GM18873 (cell line): Measurements from ENCODE around the gene SEMA6D.

Experiments used
- ATAC-seq: cut with Tn5 transposase; IDR thresholded peaks from one replicate; pipeline ENCODE4 v1.9.1; 2021; ENCODE audit warnings: mild to moderate bottlenecking, moderate library complexity, moderate number of reproducible peaks; ENCODE audit not compliant: unreplicated experiment, low FRiP score

The SEMA6D gene

DNA sequence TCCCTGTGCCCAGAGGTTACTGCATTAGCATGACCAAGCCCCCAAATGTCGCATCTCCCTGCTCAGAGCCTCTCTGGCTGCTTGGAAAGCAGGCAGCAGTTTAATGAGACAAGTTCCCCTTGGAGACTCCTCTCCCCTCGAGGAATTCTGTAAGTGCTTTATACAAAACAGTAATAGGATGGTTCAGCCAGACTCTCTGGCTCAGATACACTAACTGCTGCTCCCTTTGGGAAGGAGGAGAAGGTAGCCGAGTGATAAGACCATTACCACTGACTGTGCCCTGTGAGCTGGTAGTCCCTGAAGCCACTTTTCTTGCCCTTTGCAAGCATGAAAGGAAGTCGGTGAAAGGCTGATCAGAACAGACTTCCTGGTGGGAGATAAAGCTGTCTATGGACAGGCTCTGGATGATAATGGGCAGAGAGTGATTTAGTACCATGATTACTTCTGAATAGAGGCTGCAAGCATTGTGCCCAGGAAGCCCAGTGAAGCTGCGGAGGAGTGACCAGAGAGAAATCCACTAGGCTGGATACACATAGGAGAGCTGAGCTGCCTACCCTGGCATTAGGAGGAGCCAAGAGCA, 100.8 kb downstream of the SEMA6D start:
- no peak for ATAC-seq

DNA sequence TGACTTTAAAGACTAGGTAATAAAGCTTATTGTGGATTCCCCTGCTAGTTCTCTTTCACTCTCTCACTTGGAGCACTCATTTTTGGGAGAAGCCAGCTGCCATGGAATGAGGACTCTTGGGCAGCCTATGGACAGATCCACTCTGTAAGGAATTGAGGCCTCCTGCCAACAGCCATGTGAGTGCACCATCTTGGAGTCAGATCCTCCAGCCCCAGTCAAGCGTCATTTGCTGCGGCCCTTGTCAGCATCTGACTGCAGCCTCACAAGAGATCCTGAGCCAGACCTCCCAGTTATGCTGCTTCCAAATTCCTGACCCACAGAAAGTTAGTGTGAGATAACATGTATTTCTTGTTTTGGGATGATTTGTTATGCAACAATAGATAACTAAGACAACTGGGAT, 101.9 kb downstream of the SEMA6D start:
- ATAC-seq = no peak

DNA sequence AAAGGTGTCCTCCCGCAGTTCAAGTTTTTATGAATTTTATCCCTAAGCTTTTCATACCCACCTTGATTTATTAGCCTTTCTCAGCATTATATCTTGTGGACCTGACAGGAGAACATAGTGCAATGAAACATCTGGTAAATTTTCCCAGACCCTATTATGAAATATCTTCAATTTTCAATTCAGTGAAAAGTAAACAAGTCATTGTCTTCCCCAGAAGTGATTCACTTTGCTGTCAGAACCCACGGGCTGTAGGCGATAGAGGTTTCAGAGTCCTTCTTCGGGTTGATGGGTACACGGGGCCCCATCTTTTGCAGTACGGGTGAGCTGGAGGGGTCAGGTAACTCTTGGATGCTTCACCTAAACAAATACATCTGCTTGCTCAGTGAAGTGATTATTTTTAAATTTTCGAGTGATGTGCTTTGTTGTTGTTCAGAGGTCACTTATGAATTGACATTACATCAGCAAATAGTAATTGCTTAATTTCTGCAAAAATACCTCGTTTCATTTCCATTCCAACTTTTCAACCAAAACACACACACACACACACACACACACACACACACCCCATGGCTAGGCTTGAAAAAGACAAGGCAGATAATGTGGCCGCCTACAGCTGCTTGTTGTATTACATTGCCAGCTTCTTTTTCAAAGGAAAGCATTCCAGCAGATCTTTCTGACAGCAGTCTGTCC, 102.9 kb downstream of the SEMA6D start:
- ATAC-seq = no peak

DNA sequence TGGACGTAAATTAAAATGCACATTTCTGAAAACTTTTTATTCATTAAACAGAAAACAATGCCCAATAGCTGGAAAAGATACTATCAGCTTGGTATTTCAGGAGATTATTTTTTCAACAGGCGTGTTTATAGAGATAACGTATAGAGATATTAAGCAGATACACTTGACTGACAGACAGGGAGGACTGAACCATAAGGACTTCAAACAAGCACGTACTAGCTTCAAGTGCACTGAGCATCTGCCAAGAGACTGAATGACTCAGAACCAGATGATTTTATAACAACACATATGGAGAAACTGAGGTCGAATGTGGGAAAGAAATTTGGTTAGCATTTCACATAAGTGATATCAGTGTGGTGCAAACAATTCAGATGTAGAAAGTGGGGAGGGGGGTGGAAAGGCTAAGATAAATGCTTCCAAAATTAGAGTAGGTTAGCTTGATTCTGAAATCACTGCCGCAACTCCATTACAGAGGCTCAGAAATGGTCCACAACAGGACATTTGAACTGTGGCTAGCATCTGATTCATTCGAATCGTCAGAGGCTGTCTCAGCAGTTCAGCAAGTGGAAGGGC, 103.5 kb downstream of the SEMA6D start:
- ATAC-seq = no peak

DNA sequence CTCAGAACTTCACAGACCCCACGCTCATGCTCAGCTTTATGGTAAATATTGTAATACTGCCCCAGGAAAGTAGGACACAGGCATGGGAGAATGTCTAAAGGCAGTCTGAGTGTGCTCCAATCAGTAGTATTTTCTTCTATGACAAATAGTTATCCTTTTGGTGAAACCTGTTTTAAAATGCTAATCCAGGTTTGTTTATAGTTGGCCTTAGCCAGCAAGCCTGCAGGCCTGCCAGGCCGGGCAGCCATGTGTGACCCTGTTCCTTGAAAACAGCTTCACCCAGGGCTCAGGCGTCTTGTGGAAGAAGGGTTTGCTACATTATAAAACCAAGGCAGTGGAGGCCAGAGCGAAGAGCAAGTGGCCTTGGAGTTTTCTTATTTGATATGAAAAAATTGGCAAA, 104.7 kb downstream of the SEMA6D start:
- ATAC-seq = no peak
